Measurements from ENCODE around the gene IFNAR1.

The IFNAR1 gene

GRCh38 chr21:33334191-33334590 lies 9.4 kb downstream of the IFNAR1 start:
- no peak for TF ChIP-seq FOXP2 (optimal IDR thresholded peaks at IDR 0.05; ENCODE audit: borderline replicate concordance, extremely low read depth, extremely low read length, insufficient read depth)
- TF ChIP-seq, protein P1, sequence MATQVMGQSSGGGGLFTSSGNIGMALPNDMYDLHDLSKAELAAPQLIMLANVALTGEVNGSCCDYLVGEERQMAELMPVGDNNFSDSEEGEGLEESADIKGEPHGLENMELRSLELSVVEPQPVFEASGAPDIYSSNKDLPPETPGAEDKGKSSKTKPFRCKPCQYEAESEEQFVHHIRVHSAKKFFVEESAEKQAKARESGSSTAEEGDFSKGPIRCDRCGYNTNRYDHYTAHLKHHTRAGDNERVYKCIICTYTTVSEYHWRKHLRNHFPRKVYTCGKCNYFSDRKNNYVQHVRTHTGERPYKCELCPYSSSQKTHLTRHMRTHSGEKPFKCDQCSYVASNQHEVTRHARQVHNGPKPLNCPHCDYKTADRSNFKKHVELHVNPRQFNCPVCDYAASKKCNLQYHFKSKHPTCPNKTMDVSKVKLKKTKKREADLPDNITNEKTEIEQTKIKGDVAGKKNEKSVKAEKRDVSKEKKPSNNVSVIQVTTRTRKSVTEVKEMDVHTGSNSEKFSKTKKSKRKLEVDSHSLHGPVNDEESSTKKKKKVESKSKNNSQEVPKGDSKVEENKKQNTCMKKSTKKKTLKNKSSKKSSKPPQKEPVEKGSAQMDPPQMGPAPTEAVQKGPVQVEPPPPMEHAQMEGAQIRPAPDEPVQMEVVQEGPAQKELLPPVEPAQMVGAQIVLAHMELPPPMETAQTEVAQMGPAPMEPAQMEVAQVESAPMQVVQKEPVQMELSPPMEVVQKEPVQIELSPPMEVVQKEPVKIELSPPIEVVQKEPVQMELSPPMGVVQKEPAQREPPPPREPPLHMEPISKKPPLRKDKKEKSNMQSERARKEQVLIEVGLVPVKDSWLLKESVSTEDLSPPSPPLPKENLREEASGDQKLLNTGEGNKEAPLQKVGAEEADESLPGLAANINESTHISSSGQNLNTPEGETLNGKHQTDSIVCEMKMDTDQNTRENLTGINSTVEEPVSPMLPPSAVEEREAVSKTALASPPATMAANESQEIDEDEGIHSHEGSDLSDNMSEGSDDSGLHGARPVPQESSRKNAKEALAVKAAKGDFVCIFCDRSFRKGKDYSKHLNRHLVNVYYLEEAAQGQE (IDR thresholded peaks at IDR 0.05; ENCODE audit: insufficient read depth in 1 of 2, low read depth in 2 of 2, low read length in 2 of 2) = no peak
- TF ChIP-seq POLR2AphosphoS5 (IDR thresholded peaks at IDR 0.05; ENCODE audit: low read depth, low read length) = no peak
- no peak for TF ChIP-seq TAF1 (IDR thresholded peaks at IDR 0.05; ENCODE audit: borderline replicate concordance, insufficient read depth, low read length)
- TF ChIP-seq SIN3A (IDR thresholded peaks at IDR 0.05; ENCODE audit: borderline replicate concordance, insufficient read depth, low read length) = no peak

GRCh38 chr21:33334824-33335223 lies 10.1 kb downstream of the IFNAR1 start:
- TF ChIP-seq, protein P1 (IDR thresholded peaks at IDR 0.05; ENCODE audit: insufficient read depth in 1 of 2, low read depth in 2 of 2, low read length in 2 of 2) = no peak
- TF ChIP-seq FOXP2 (optimal IDR thresholded peaks at IDR 0.05; ENCODE audit: borderline replicate concordance, extremely low read depth, extremely low read length, insufficient read depth) (no peak), TAF1 (IDR thresholded peaks at IDR 0.05; ENCODE audit: borderline replicate concordance, insufficient read depth, low read length) (no peak), SIN3A (IDR thresholded peaks at IDR 0.05; ENCODE audit: borderline replicate concordance, insufficient read depth, low read length) (no peak), POLR2AphosphoS5 (IDR thresholded peaks at IDR 0.05; ENCODE audit: low read depth, low read length) (no peak)

- TF ChIP-seq SIN3A (IDR thresholded peaks at IDR 0.05; ENCODE audit: borderline replicate concordance, insufficient read depth, low read length) (no peak), FOXP2 (optimal IDR thresholded peaks at IDR 0.05; ENCODE audit: borderline replicate concordance, extremely low read depth, extremely low read length, insufficient read depth) (no peak), TAF1 (IDR thresholded peaks at IDR 0.05; ENCODE audit: borderline replicate concordance, insufficient read depth, low read length) (no peak), POLR2AphosphoS5 (IDR thresholded peaks at IDR 0.05; ENCODE audit: low read depth, low read length) (no peak)
- TF ChIP-seq, protein P1 (IDR thresholded peaks at IDR 0.05; ENCODE audit: insufficient read depth in 1 of 2, low read depth in 2 of 2, low read length in 2 of 2) = no peak
These were observed 14.4 kb downstream of the IFNAR1 start for GRCh38 chr21:33339135-33339534.

GRCh38 chr21:33339918-33340317 lies 15.1 kb downstream of the IFNAR1 start:
- TF ChIP-seq, protein P1 (IDR thresholded peaks at IDR 0.05; ENCODE audit: insufficient read depth in 1 of 2, low read depth in 2 of 2, low read length in 2 of 2) = no peak
- no peak for TF ChIP-seq TAF1 (IDR thresholded peaks at IDR 0.05; ENCODE audit: borderline replicate concordance, insufficient read depth, low read length)
- TF ChIP-seq FOXP2 (optimal IDR thresholded peaks at IDR 0.05; ENCODE audit: borderline replicate concordance, extremely low read depth, extremely low read length, insufficient read depth) = no peak
- no peak for TF ChIP-seq POLR2AphosphoS5 (IDR thresholded peaks at IDR 0.05; ENCODE audit: low read depth, low read length)
- no peak for TF ChIP-seq SIN3A (IDR thresholded peaks at IDR 0.05; ENCODE audit: borderline replicate concordance, insufficient read depth, low read length)

GRCh38 chr21:33345751-33346238 lies 21.0 kb downstream of the IFNAR1 start:
- TF ChIP-seq FOXP2 (optimal IDR thresholded peaks at IDR 0.05; ENCODE audit: borderline replicate concordance, extremely low read depth, extremely low read length, insufficient read depth) (no peak), TAF1 (IDR thresholded peaks at IDR 0.05; ENCODE audit: borderline replicate concordance, insufficient read depth, low read length) (no peak), POLR2AphosphoS5 (IDR thresholded peaks at IDR 0.05; ENCODE audit: low read depth, low read length) (no peak), SIN3A (IDR thresholded peaks at IDR 0.05; ENCODE audit: borderline replicate concordance, insufficient read depth, low read length) (no peak)
- TF ChIP-seq, protein P1 (IDR thresholded peaks at IDR 0.05; ENCODE audit: insufficient read depth in 1 of 2, low read depth in 2 of 2, low read length in 2 of 2) = no peak
